Dermis microvascular lymphatic vessel endothelial cell (primary cell): Measurements from ENCODE around the gene KRT7. TPM values are rescaled to one million over a fixed set of nuclear protein-coding genes. Genes with fewer than 3 reads are reported as not detected.

Experiments
- DNase-seq, 2 donors: peaks; one replicate each; pipeline versions ENCODE4 v3.0.0 to v3.0.0-alpha.2; 2010; ENCODE audit warnings: low read depth in 2 of 2
- total RNA-seq: library from RNA; depleted of rRNA; stranded (reverse); fragments of >200 nt; gene quantifications from 2 replicates; pipeline ENCODE4 v1.2.1, GENCODE V29; 2014

Gene KRT7
- total RNA-seq, result 7.0 and 52.2 TPM in 2 replicates

DNA sequence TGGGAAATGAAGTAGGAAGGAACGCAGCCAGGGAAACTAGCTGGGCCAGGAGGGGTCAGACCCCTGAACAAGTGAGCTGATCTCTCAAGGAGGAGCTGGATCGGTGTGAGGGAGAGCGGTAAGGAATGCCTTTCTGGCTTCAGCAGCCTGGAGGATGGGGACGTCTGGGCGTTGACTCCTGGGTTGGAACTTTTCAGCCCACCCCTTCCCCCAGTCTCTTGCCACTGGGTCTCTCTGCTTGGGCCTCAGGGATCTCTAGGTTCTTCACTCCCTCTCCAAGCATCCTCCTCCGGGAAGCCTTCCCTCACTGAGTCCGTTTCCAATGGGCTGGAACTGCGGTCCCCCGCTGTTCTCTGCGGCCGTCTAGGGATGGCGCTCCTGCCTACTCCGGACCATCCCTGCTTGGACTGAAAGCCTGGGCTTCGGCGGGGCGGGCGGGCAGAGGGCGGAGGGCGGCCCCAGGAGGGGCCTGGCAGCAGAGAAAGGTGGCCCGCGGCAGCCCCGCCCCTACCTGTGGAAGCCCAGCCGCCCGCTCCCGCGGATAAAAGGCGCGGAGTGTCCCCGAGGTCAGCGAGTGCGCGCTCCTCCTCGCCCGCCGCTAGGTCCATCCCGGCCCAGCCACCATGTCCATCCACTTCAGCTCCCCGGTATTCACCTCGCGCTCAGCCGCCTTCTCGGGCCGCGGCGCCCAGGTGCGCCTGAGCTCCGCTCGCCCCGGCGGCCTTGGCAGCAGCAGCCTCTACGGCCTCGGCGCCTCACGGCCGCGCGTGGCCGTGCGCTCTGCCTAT lies at the start of gene KRT7:
Gene KRT7 (plus strand): TSS at position 570 of the 788 bp plus-strand sequence. CDS start 54 bp downstream, at position 624.
- DNase-seq, result peak in 1 of 2 donors; percentile 38

DNA sequence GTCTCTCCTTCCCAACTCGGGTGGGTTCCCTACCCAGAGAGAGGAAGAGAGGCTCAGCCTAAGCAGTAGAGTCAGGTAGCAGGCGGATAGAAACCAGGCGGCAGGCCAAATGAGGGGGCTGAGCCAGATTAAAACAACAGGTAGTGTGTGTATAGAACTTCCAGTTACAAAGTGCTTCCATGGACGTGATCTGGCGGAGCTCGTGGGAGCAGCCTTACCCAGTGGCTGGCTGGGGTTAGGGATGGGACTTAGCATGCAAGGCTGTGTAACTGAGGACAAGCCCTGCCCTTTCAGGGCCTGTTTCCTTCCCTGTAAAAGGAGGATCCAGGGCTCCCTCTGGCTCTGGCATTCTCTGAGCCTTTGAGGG lies 49.5 kb upstream of the KRT7 start:
- DNase-seq, result peak in 1 of 2 donors; percentile 31

DNA sequence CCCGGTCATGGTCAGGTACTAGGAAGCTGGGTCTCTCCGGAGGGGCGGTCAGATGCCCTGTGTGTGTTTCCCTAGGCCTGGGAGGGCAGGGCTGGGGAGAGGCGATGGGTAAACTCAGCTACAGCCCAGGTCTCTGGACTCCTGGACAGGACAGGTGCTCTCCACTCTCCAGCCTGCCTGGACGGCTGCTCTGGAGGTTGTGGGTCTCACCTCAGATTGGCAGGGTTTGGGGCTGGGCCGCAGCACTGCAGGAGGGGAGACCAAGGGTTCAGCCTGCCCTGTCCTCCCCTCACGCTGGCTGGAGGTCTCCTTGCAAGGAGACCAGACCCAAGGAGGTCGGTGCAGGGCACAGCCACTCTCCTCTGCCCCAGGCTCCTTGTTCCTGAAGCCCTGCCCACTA lies 49.1 kb upstream of the KRT7 start:
- no peak for DNase-seq

DNA sequence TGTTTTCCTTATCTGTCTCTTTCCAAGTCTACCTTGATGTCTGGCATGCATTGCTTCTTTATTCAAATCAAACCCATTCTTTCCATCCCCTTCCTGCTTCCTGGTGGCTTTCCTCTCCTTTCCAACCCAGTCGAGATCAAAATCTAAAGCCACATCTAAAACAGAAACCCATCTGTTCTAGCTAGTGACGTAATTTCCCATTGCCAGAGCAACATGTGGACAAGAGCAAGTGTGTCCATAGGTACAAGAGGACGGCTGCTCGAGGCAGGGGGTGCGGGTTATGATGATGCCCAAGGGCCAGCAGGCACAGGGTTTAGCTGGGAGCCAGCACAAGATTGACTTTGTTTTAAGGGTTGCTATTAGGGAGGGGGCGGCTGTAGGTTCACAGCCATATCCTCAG lies 48.2 kb upstream of the KRT7 start:
- peak; percentile 67 to 73 for DNase-seq

DNA sequence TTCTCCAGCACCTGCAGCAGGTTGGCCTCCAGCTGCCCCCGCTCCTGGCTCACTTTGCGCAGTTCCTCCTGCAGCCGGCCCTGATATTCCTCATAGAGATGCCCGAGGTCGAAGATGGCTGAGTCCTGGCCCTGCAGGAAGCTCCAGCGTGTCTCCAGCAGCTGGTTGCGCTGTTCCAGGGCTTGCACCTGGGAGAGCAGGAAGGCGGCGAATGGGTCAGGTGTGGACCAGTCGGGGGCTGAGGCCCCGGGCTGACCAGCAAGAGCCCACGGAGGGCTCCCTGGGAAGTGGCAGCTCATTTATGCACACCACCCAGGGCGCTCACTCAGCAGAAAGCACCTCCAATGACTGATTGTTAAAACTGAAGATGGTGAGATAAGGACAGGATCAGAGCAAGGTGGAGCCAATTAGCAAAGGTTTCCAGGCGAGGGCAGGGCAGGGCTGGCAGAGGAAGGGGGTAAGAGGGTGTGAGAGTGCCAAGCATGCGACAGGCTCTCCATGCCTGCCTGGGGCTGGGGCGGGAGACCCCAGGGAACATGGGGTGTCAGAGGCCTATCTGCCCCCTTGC lies 47.6 kb upstream of the KRT7 start:
- DNase-seq, result no peak

DNA sequence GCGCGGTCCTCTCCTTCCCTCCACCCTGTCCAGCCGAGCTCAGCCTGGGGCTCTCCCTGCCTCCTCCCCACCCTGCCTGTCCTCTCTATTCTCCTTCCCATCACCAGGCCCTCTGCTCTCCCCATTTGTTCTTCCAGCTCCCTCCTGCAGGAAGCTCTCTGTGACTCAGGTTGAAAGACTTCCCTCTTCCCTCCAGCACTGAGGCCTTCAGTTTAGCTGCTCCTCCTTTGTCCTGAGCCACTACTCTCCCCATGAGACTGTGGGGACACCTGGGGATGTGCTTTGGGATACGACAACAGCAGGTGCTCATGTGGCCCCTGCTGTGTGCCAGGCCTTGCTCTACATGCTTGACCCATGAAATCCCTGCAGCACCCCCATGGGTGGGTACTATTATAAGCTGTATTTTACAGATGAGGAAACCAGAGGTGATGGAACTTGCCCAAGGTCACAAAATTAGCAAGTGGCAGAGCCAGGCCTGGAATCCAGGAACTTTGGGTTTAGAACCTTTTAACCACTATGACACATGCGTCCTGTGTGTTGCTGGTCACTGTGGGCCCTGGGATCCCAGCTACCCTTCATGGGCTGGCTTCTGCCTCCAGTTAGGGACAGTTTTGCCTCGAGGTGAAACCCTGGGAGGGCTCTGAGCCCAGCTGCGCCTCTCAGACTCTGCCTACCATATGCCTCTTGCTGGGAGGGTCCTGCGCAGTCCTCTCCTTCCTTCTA lies 46.8 kb upstream of the KRT7 start:
- DNase-seq, result peak in 1 of 2 donors; percentile 74

DNA sequence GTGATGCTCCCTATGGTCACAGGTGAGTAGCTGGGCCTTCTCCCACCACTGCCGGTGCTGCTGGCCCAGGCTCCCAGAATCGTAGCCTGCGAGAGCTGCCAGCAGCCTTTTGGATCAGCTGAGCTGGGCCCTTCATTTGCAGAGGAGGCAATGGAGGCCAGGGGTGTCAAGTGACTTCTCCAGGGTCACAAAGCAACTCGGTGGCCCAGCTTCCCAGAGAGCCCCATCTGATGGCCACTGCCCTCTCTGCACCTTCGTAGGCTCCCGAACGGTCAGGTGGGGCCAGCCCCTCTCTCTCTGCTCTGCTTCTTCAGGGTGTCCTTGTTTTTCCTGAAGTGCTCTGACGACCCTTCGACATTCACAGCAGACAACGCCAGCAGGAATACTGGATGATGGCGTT lies 45.8 kb upstream of the KRT7 start:
- DNase-seq, result no peak

DNA sequence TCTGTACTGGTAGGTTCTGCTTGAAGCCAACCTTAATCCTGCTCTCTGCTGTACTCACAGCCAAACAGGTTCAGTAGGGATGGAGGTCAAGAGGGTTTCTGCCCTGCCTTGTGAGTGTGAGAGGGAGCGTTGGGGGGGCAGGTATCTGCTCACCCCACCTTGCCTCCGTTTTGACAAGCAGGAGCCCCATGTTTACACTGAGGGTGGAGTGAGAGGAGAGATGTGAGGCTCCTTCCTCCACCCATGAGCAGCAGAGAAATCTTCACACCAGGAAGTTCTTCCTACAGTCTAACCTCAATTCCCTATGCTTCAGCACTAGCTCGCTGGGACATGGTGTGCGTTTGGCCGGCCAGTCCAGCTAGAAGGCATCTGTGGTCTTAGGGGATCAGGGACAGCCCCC lies 45.4 kb upstream of the KRT7 start:
- DNase-seq, result no peak

DNA sequence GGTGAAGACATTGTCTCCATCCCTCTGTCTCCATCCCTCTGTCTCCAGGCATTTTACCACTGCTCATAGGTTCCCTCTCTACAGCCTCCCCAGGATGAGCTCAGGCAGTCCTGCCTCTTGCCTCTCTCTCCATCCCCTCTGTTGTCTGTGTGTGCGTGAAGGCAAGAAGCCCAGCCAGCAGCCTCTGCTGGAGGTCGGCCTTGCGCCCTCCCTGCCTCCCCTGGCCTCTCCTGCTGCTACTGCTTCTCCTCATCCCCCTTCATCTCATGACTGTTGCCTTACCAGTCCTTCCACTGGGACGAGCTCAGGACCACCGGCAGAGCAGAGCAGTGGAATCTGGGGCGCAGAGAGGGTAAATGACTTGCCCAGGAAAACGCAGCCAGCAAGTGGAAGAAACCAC lies 44.4 kb upstream of the KRT7 start:
- DNase-seq, result no peak

DNA sequence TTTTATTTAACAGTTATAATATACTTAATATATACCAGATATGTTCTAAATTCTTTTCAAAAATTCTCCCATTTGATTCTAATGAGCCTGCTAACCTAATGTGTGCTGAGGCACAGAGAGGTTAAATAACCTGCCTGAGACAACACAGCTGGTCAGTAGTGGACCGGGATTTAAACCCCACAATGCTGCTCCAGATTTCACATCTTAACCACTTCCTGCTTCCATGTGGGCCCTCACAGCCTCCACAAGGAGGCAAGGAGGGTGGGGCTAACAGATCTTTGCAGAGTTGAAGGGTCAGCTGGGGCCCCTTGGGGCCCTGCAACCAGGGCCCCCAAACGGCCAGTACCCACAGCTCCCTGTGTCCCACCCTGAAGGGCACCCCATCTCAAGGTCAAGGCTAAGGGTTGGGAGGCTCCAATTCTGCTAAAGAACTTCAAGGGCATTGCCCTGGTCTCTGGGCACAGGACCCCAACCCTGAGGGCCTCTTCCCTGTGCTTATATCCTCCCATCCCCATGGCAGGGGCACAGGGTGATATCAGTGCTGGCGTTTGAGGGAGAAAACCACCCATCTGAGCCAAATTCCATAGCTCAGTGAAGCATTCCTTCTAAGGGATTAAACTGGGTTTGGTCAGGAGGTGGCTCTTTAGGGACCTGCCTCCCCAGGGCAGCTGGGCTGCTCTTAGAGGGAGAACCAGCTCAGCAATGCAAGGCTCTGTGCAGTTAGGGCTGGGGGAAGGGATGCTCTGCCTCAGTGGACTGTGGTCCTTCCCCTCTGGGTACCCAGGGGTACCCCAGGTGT lies 43.5 kb upstream of the KRT7 start:
- DNase-seq, result no peak

DNA sequence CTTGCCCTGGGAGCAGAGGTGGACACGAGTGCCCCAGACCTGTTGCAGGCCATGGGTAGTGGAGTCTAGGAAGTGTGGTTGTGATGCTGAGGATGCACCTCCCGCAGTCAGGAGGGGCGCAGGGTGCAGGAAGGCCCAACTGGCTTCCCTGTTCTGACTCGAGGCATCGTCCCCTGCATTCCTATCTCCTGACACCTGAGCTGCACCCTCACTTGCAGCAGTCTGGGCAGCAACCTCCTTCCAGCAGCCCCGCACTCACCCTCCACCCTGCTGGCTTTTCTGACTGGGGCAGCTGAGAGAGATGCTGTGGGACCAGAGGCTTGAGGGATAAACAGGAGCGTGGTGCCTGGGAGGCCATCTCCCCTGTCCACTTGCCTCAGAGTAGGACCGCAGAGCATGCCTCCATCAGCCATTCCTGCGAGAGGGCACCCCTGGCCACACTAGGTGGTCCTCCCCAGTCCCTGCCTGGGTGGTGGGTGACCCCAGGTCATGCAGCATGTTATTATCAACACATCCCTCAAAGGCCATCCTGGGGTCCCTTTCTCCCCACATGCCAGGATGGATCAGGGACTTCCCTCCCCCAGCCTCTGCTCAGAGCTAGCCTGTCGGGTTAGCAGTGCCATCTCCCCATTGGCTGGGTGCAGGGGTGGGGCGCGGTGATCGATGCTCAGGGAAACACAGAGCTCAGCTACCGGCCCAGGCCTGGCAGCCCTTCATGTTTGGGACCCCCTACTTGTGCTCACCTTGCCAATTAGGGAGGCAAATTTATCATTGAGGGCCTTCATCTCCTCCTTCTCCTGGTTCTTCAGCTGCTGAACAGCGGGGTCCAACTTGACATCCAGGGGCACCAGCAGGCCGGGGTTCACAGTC lies 41.9 kb upstream of the KRT7 start:
- DNase-seq, result no peak

DNA sequence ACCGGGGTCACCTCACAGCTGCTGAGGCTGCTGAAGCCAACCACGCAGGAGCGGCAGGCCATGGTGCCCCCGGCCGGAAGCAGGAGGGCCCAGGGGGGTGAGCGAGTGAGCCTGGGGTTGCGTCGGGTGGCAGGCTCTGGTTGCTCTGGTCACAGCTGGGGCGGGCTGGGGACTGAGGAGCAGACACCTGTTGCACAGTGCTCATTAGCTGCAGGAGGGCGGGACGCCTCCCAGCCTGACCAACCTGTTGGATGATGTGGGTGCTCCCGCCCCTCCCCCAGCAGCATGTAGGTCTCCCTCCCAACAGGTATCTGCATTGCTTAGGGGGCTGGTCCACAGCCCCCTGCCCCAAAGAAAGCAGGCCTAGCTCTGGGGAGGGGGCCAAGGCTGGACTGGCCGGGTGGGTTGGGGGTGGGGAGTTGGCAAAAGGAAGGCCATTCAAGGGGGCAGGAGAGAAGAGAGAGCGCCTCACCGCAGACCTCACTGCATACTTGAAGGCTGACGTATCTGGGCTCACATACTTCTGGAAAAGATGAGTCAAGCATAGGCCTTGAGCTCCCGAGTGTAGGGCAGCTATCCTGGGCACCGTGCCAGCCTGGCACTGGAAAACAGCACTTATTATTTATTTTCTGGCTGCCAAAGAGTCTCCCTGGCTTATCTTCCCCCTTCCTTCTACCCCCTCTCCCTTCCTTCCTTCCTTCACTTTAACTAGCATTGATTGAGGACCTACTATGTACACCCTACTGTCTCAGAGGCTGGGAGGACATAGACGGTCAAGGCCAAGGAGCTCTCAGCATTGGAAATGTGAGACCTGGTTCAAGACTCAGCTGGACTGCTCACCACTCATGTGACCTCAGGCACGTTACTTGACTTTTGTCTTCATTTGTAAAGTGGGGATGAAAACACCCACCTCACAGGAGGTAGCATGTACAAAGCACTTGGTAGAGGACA lies 40.9 kb upstream of the KRT7 start, which contains the start of gene KRT80:
Gene KRT80 (minus strand): TSS at position 174 of the 951 bp plus-strand sequence. CDS start 112 bp downstream, at position 62.
- DNase-seq, result peak; percentile 83 to 98

DNA sequence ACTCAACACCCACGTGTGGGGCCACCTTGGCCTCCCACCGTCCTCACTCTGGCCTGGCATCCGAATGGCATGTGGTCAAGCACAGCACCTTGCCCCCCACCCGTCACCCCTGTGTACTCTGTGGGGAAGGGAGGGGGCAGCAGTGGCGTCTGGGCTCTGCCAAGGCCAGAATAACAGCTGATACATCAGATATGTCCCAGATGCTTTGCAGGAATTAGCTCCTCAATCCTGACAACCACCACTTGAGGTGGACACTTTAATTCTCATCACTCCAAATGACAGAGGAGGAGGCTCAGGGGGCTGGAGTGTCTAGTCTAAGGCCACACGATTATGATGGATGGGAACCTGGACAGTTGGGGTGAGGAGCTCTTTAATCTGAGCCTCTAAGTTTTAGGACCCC lies 39.5 kb upstream of the KRT7 start:
- no peak for DNase-seq

DNA sequence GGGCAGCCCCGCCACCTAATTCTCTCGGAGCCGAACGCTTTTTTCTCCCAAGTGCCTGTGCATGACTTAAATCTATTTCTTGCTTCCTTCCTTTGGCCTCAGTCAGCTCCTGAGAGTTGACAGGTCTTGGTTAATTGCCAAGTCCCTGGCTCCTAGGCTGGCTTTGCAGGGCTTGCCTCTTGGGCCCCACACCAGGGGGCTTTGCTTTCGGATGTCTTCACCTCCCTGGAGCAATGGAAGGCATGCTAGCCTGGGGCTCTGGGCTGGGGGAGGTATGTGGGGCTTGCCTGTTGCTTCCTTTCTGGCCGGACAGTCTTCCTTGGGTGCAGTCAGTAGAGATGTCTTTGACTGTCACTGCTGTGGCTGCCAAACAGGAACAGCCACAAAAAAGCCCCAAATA lies 39.1 kb upstream of the KRT7 start:
- DNase-seq, result peak in 1 of 2 donors; percentile 64

DNA sequence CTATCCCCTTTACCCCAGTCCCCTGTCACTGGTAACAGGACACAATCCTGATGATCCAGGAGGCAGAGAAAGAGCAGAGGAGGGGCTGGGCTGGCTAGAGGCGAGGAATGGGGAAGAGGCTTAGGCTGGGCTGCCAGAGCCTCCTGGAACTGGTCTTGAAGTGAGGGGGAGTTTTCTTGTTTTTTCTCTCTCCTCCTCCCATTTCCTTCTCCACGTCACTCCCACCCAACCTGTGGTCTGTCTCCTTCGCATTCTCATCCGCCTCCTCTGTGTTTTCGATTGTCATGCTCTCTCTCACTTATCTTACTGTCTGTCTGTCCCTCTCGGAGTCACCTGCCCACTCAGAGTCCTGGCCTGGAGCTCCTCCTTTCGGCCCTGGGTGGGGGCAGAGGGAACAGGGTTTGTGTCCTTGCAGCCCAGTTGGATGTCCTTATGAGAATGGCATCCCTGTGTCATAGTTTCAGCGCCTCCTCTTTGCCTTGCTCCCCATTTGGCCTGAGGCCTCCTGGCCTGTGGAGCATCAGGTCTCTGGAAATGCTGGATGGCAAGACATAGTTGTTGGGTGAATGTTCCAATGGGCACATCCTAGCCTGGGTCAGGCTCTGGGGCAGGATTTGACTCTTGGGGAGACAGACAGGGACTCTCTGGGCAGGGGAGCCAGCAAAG lies 37.8 kb upstream of the KRT7 start:
- DNase-seq, result no peak

DNA sequence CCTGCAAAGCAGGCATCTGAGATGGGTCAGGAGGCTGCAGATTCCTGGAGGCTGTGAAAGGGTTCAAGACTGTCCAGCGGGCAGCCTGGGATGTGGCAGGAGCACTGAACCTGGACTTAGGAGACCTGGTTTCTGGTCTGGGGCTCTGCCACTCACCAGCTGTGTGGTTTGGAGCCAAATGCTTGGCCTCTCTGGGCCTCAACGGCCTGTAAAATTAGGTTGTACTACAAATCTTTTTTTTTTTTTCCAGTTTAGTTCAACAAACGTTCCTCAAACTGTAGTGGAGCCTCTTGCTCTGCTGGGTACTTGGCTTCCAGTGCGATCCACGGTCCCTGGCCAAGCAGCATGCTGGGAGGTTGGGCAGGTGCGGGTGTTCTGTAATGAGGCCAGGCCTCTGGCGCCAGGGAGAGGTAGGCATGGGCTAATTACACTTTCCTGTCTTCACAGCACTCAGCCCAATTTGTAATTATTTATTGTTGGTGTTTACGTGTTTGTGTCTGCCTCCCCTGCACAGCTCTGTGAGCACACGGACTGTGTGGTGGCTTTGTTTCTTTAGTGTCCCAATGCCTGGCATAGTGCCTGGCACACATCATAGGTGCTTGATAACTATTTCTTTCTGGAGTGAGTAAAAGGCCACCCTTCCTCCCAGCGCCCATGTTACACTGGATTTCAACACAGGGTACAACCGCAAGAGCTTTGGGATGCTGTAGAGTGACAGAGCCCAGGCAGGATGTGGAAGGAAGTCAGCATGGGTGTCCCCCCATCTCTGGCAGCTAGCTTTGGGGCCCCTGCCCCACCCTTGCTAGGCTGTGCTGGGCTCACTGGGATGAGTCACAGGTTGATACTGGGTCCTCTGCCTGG lies 35.4 kb upstream of the KRT7 start:
- DNase-seq, result no peak

DNA sequence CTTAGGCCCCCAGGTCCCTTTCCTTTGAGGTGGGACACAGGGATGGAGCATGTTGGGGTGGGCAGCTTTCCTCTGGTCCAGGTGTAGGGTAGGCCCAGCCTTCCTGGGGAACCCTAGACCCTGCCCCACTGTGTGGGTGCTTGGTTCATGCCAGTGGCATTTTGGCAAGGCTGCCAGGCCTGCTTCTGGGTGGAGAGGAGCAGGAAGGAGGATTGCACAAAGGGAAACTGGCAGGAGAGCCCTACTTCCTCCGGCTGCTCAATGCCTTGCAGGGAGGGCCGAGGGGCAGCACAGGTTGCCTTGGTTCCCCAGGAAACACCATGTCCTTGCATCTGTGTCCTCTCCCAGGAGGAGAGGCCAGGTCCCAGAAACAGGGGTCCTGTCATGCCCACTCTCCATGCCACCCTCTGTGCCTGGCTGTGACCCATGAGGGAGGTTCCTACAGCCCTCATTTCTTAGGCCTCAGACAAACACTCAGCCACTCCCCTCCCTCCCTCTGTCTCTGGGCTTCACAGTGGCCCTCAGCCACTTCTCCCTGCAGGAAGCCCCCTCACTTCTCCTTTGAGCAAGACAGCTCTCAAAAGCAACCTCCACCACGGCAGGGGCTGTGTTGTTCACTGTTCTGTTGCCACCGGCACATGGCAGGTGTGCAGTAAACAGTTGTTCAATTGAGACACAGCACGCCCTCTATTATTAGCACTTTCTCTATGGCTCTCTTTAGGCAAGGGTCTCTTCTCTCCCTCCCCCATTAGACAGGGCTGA lies 34.4 kb upstream of the KRT7 start:
- no peak for DNase-seq
